GM23338 (cell line): ENCODE data around the gene MPND. TPM values are rescaled to one million over a fixed set of nuclear protein-coding genes. Genes with fewer than 3 reads are reported as not detected.

Experiments used
- ATAC-seq: fragments of 200-7000 bp; cut with Tn5 transposase; 3 replicates; pipeline ENCODE4 v1.9.1; 2020
- DNase-seq: peaks from one replicate; pipeline ENCODE4 v3.0.0-alpha.2; 2015; ENCODE audit warnings: low spot score
- H2AFZ ChIP-seq: fragments of 200-600 bp; sonication (generic); 2 replicates; pipeline ENCODE4 v1.8.0; 2016; ENCODE audit warnings: antibody characterized with exemption, mild to moderate bottlenecking, moderate library complexity
- H3F3A ChIP-seq: fragments of 200-600 bp; sonication (generic); replicated peaks from 2 replicates; pipeline ENCODE4 v1.8.0; 2017; ENCODE audit warnings: antibody characterized with exemption, mixed run types, low read depth
- H3K27ac ChIP-seq: fragments of 200-600 bp; sonication (generic); 2 replicates; pipeline ENCODE4 v1.6.1; 2016; ENCODE audit warnings: low read depth
- H3K27me3 ChIP-seq: fragments of 200-600 bp; sonication (generic); 2 replicates; pipeline ENCODE4 v1.8.0; 2016; ENCODE audit warnings: mild to moderate bottlenecking, mixed run types, moderate library complexity; ENCODE audit not compliant: insufficient read depth
- H3K36me3 ChIP-seq: fragments of 200-600 bp; sonication (generic); 2 replicates; pipeline ENCODE4 v1.8.0; 2016; ENCODE audit warnings: mild to moderate bottlenecking; ENCODE audit not compliant: insufficient read depth
- H3K4me1 ChIP-seq: fragments of 200-600 bp; sonication (generic); 2 replicates; pipeline ENCODE4 v1.8.0; 2016; ENCODE audit warnings: mild to moderate bottlenecking, moderate library complexity; ENCODE audit not compliant: insufficient read depth
- H3K4me2 ChIP-seq: fragments of 200-600 bp; sonication (generic); 2 replicates; pipeline ENCODE4 v1.7.1; 2017; ENCODE audit warnings: mixed run types
- H3K4me3 ChIP-seq: fragments of 200-600 bp; sonication (generic); 2 replicates; pipeline ENCODE4 v1.6.1; 2016; ENCODE audit warnings: mixed run types
- H3K79me2 ChIP-seq: fragments of 200-600 bp; sonication (generic); replicated peaks from 2 replicates; pipeline ENCODE4 v1.8.0; 2017; ENCODE audit warnings: mild to moderate bottlenecking; ENCODE audit not compliant: insufficient read depth
- H3K9me2 ChIP-seq: fragments of 200-600 bp; sonication (generic); 2 replicates; pipeline ENCODE4 v1.8.0; 2017; ENCODE audit not compliant: insufficient read depth
- H4K20me1 ChIP-seq: fragments of 200-600 bp; sonication (generic); replicated peaks from 2 replicates; pipeline ENCODE4 v1.8.0; 2017; ENCODE audit warnings: mild to moderate bottlenecking; ENCODE audit not compliant: insufficient read depth
- H3K27ac Mint-ChIP-seq: 2 replicates; pipeline ENCODE4 v1.8.0; 2020; ENCODE audit warnings: inconsistent platforms, mild to moderate bottlenecking, moderate library complexity, mixed read lengths
- H3K27me3 Mint-ChIP-seq: 3 replicates; pipeline ENCODE4 v1.8.0; 2022; ENCODE audit warnings: low read depth, mild to moderate bottlenecking, moderate library complexity, mixed read lengths, inconsistent platforms; ENCODE audit not compliant: insufficient read depth, poor library complexity
- H3K36me3 Mint-ChIP-seq: 3 replicates; pipeline ENCODE4 v1.8.0; 2021; ENCODE audit warnings: low read depth, mild to moderate bottlenecking, inconsistent platforms, moderate library complexity, mixed read lengths
- H3K4me1 Mint-ChIP-seq: 3 replicates; pipeline ENCODE4 v1.8.0; 2020; ENCODE audit warnings: mild to moderate bottlenecking, inconsistent platforms, mixed read lengths
- H3K4me3 Mint-ChIP-seq: 3 replicates; pipeline ENCODE4 v1.8.0; 2021; ENCODE audit warnings: moderate library complexity, mild to moderate bottlenecking, inconsistent platforms, mixed read lengths
- H3K9me3 Mint-ChIP-seq: 3 replicates; pipeline ENCODE4 v1.8.0; 2020; ENCODE audit warnings: moderate library complexity, mild to moderate bottlenecking, inconsistent platforms, mixed read lengths
- CREB1 ChIP-seq: fragments of 250-450 bp; sonication (Bioruptor Pico); IDR thresholded peaks from 2 replicates; pipeline ENCODE4 v1.5.0; 2020; ENCODE audit warnings: low read depth, mild to moderate bottlenecking, moderate library complexity
- CTCF ChIP-seq, 2 experiments: fragments of 200-600 bp in 1 of 2; sonication (generic) in 1 of 2; conservative IDR thresholded peaks; 2 replicates each; pipeline versions ENCODE4 v1.5.1 to v1.6.1; 2016 to 2017; ENCODE audit warnings: antibody characterized with exemption in 2 of 2, low read depth in 2 of 2, mild to moderate bottlenecking in 2 of 2, moderate library complexity in 1 of 2
- EZH2 ChIP-seq: fragments of 200-600 bp; sonication (generic); IDR thresholded peaks from one replicate; pipeline ENCODE4 v1.8.0; 2017; ENCODE audit warnings: antibody characterized with exemption, mild to moderate bottlenecking, low read depth; ENCODE audit not compliant: unreplicated experiment
- EZH2phosphoT487 ChIP-seq: fragments of 200-600 bp; sonication (generic); IDR thresholded peaks from one replicate; pipeline ENCODE4 v1.8.1; 2018; ENCODE audit warnings: antibody characterized with exemption; ENCODE audit not compliant: unreplicated experiment
- JUNB ChIP-seq: IDR thresholded peaks from one replicate; pipeline ENCODE4 v1.6.1; 2016; ENCODE audit warnings: antibody characterized with exemption; ENCODE audit not compliant: unreplicated experiment
- NANOG ChIP-seq: IDR thresholded peaks from 2 replicates; pipeline ENCODE4 v1.6.1; 2016; ENCODE audit warnings: antibody characterized with exemption, borderline replicate concordance
- POLR2AphosphoS5 ChIP-seq: IDR thresholded peaks from 2 replicates; pipeline ENCODE4 v1.6.1; 2016; ENCODE audit warnings: antibody characterized with exemption, low read depth
- REST ChIP-seq: IDR thresholded peaks from one replicate; pipeline ENCODE4 v1.6.1; 2018; ENCODE audit warnings: antibody characterized with exemption; ENCODE audit not compliant: unreplicated experiment
- STAT1 ChIP-seq: IDR thresholded peaks from one replicate; pipeline ENCODE4 v1.6.1; 2016; ENCODE audit warnings: antibody characterized with exemption; ENCODE audit not compliant: unreplicated experiment
- ZNF114 ChIP-seq: fragments of 250-450 bp; sonication (Bioruptor Pico); IDR thresholded peaks from 2 replicates; pipeline ENCODE4 v1.5.0; 2020; ENCODE audit warnings: mild to moderate bottlenecking, moderate library complexity
- ZNF331 ChIP-seq: fragments of 250-450 bp; sonication (Bioruptor Pico); IDR thresholded peaks from 2 replicates; pipeline ENCODE4 v1.5.0; 2020; ENCODE audit warnings: low read depth, mild to moderate bottlenecking, moderate library complexity
- ZNF462 ChIP-seq: fragments of 250-450 bp; sonication (Bioruptor Pico); IDR thresholded peaks from 2 replicates; pipeline ENCODE4 v1.5.0; 2020; ENCODE audit warnings: mild to moderate bottlenecking, moderate library complexity
- polyA plus RNA-seq: library from polyadenylated mRNA; unstranded; fragments of >200 nt; fragmentation: Nextera tagmentation; extraction: Ambion mirVana; gene quantifications from 2 replicates; pipeline ENCODE4 v1.2.1, GENCODE V29; 2016
- total RNA-seq: library from RNA; depleted of rRNA; stranded (reverse); fragments of >200 nt; shearing (Covaris generic); gene quantifications from 2 replicates; pipeline ENCODE4 v1.2.3, GENCODE V29; 2014
- TF ChIP-seq, protein P1 (sequence below): IDR thresholded peaks from 2 replicates; pipeline ENCODE4 v1.6.1; 2016; ENCODE audit warnings: antibody characterized with exemption

Gene MPND
- total and polyA plus RNA-seq, 2 experiments from 2014 or later: 11.8 to 15.6 TPM

GRCh38 chr19:4310247-4311121 is 32.9 kb upstream of the MPND start:
- no peak overlapping the region for H3K4me3 Mint-ChIP-seq
- Histone ChIP-seq H3K79me2 (no peaks in the 10 kb centered on the region), H3K36me3 (peaks cover 11% of the 10 kb centered on the region; the same call in 1 of the 2 replicates), H3K4me2 (no peak overlapping the region), H3K4me1 (no peaks in the 10 kb centered on the region), H3K9me2 (no peaks in the 10 kb centered on the region), H2AFZ (no peak overlapping the region), H3K27me3 (no peaks in the 10 kb centered on the region), H3K27ac (peak overlapping the region; percentile 45; the same call in 1 of the 2 replicates), H3F3A (peaks cover 3% of the 10 kb centered on the region; the same call in 1 of the 2 replicates), H3K4me3 (no peak overlapping the region), H4K20me1 (no peaks in the 10 kb centered on the region)
- no peaks in the 10 kb centered on the region for H3K4me1 Mint-ChIP-seq
- H3K9me3 Mint-ChIP-seq: no peaks in the 10 kb centered on the region; the same call in 2 of the 3 replicates
- H3K36me3 Mint-ChIP-seq: peaks cover 76% of the 10 kb centered on the region
- peaks cover 6% of the 10 kb centered on the region for H3K27me3 Mint-ChIP-seq
- DNase-seq: peak; percentile 80
- TF ChIP-seq EZH2: no peak
- no peak for TF ChIP-seq ZNF114 (CRISPR knock-in tag)
- TF ChIP-seq JUNB: no peak
- TF ChIP-seq STAT1: no peak
- TF ChIP-seq CTCF (conservative IDR thresholded peaks at IDR 0.05; ENCODE audit: low read depth in 2 of 2): no peak
- TF ChIP-seq, protein P1, sequence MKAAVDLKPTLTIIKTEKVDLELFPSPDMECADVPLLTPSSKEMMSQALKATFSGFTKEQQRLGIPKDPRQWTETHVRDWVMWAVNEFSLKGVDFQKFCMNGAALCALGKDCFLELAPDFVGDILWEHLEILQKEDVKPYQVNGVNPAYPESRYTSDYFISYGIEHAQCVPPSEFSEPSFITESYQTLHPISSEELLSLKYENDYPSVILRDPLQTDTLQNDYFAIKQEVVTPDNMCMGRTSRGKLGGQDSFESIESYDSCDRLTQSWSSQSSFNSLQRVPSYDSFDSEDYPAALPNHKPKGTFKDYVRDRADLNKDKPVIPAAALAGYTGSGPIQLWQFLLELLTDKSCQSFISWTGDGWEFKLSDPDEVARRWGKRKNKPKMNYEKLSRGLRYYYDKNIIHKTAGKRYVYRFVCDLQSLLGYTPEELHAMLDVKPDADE: no peak
- no peak for TF ChIP-seq REST
- no peak for TF ChIP-seq ZNF331
- no peak for TF ChIP-seq EZH2phosphoT487
- no peak for TF ChIP-seq CREB1 (CRISPR knock-in tag)
- no peak for TF ChIP-seq POLR2AphosphoS5
- TF ChIP-seq ZNF462 (CRISPR knock-in tag): no peak
- TF ChIP-seq NANOG: no peak
- peak; percentile 81 for ATAC-seq
- H3K27ac Mint-ChIP-seq: no peak overlapping the region
